ENCODE results near the gene VPS26A. TPM values are rescaled to one million over a fixed set of nuclear protein-coding genes. Genes with fewer than 3 reads are reported as not detected.

The VPS26A gene
- polyA plus RNA-seq, 3 donors = 75.8 to 84.8 (median 77.7) TPM

- no peak for DNase-seq
Observed at GRCh38 chr10:69216577-69217118, 92.7 kb downstream of the VPS26A start.

DNA sequence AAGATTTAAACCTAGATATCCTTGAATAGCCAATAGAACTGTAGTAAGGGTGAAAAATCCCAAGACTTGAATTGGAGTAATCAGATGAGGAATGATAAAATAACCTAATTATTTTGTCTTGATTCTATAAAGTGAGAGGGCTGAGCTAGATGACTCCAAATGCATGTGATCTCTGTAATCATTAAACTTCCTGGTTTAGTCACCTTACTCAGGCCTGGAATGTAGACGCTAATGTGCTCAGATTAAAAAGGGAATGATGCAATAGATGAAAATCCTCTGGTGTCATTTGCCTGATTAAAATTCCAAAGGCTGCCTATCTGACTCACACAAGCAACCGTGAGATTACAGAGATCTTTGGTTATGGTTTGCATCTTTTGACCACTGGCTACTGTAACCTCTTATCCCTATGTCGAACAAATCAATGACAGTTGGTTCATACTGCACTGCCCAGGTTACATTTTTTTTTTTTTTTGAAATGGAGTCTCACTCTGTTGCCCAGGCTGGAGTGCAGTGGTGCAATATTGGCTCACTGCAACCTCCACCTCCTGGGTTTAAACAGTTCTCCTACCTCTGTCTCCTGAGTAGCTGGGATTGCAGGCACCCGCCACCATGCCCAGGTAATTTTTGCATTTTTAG, 93.3 kb downstream of the VPS26A start:
- no peak for DNase-seq

- DNase-seq = no peak
Observed at GRCh38 chr10:69218831-69219230, 94.9 kb downstream of the VPS26A start.

DNA sequence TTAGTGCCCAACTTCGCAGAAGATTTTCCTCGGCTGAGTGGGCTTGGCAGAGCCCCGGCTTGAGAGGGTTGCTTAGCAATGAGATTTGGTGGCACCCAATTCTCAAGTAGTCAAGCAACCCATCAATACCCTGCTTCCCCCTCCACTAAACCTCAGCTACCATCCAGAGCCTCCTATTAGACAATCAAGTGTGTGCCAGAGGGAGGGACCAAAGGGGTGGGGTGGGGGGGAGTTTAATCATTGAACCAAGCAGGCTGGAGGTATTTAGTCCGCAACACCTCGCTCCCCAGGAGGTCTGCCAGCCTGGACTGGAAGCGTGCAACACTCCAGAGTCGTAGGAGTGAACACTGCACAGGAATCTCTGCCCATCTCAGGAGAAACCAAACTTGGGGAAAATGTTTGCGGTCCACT, 96.1 kb downstream of the VPS26A start, which contains the start of gene HKDC1:
Gene HKDC1 (plus strand): TSS at position 292 of the 411 bp plus-strand sequence. CDS start 104 bp downstream, at position 396.
- DNase-seq = peak; percentile 61

DNA sequence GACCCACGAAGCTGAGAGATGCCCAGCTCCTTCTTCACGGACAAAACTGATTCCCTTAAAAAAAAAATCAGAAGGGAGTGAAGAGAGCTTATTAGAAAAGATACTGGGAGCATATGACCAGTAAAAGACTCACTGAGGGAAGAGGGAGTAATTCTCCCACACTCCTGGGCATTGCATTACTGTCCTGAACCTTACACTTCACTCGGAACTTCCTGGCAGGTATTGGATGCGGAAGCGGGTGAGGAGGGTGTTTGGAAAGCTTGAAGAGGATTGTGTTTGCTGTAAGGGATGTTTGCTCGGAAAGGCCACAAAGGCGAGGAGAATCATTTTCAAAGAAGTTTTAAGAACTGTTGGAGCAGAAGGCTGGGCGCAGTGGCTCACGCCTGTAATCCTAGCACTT, 96.5 kb downstream of the VPS26A start:
- no peak for DNase-seq

Other genes starting within 250 kb of the VPS26A start
- 10 to 100 TPM; 57.0 to 66.3 (median 63.1) TPM for gene DDX50, start 222.9 kb upstream of the VPS26A start, polyA plus RNA-seq (ENCODE audit: insufficient read length in 3 of 3)
- gene DDX21, start 168.0 kb upstream of the VPS26A start, polyA plus RNA-seq (ENCODE audit: insufficient read length in 3 of 3) = 10 to 100 TPM; 49.7 to 56.6 (median 50.4) TPM
- 10 to 100 TPM; 31.4 to 33.8 (median 33.3) TPM for gene KIFBP, start 135.4 kb upstream of the VPS26A start, polyA plus RNA-seq (ENCODE audit: insufficient read length in 3 of 3)
- 10 to 100 TPM; 10.2 to 16.7 (median 14.5) TPM for gene SRGN, start 36.1 kb upstream of the VPS26A start, polyA plus RNA-seq (ENCODE audit: insufficient read length in 3 of 3)
- 10 to 100 TPM; 38.1 to 47.5 (median 39.8) TPM for gene SUPV3L1, start 56.1 kb downstream of the VPS26A start, polyA plus RNA-seq (ENCODE audit: insufficient read length in 3 of 3)
- 10 to 100 TPM; 15.8 to 21.0 (median 19.3) TPM for gene HKDC1, start 96.2 kb downstream of the VPS26A start, polyA plus RNA-seq (ENCODE audit: insufficient read length in 3 of 3)
- 10 to 100 TPM; 48.5 to 56.6 (median 51.2) TPM for gene HK1, start 154.3 kb downstream of the VPS26A start, polyA plus RNA-seq (ENCODE audit: insufficient read length in 3 of 3)